ENCODE results near the gene ISCA2.

DNA sequence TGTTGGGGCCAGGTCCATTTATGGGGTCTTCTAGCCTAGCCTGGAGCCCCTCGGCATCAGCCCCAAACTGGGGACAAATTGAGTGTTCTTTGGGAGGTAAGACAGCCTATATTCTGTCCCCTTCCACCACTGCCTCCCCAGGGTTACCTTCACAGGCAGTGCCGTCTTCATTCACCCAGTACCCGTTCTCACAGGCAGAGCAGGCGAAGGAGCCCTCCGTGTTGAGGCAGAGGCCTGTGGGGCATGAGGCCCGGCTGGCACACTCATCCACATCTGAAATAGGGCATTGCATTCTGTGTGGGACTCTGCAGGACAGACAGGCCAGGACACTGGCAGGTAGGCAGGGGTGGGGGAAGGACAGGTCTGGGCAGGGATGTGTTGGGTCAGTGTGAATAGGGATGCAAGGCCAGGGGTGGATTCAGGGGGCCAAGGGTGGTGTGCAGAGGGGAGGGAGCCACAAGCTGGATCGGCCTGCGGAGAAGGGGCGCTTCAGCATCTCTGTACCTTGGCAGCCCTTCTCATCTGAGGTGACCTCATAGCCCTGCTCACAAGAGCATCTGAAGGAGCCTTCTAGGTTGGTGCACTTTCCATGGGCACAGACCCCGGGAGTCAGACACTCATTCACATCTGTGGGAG is 16.1 kb downstream of the ISCA2 start:
- TF ChIP-seq, protein P1, sequence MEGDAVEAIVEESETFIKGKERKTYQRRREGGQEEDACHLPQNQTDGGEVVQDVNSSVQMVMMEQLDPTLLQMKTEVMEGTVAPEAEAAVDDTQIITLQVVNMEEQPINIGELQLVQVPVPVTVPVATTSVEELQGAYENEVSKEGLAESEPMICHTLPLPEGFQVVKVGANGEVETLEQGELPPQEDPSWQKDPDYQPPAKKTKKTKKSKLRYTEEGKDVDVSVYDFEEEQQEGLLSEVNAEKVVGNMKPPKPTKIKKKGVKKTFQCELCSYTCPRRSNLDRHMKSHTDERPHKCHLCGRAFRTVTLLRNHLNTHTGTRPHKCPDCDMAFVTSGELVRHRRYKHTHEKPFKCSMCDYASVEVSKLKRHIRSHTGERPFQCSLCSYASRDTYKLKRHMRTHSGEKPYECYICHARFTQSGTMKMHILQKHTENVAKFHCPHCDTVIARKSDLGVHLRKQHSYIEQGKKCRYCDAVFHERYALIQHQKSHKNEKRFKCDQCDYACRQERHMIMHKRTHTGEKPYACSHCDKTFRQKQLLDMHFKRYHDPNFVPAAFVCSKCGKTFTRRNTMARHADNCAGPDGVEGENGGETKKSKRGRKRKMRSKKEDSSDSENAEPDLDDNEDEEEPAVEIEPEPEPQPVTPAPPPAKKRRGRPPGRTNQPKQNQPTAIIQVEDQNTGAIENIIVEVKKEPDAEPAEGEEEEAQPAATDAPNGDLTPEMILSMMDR (IDR thresholded peaks at IDR 0.05; ENCODE audit: insufficient read depth, low read depth, low read length), result no peak
- TF ChIP-seq EZH2 (IDR thresholded peaks at IDR 0.05; ENCODE audit: insufficient read depth, low read length), result no peak

Measured in astrocyte (in vitro differentiated cells and primary cell).